Neural crest cell (in vitro differentiated cells): ENCODE data around the gene ZGRF1. TPM values are rescaled to one million over a fixed set of nuclear protein-coding genes. Genes with fewer than 3 reads are reported as not detected.

ENCODE experiments used
- DNase-seq: peaks from one replicate; pipeline ENCODE4 v3.0.0; 2021; ENCODE audit warnings: low read depth, mixed read lengths, low spot score
- H3K27ac Mint-ChIP-seq: one replicate; pipeline ENCODE4 v1.8.0; 2021; ENCODE audit warnings: mild to moderate bottlenecking, mixed read lengths; ENCODE audit not compliant: unreplicated experiment
- H3K27me3 Mint-ChIP-seq: 2 replicates; pipeline ENCODE4 v1.8.0; 2021; ENCODE audit warnings: low read depth, mild to moderate bottlenecking, mixed read lengths
- H3K36me3 Mint-ChIP-seq: 2 replicates; pipeline ENCODE4 v1.8.0; 2021; ENCODE audit warnings: low read depth, mild to moderate bottlenecking, mixed read lengths
- H3K4me1 Mint-ChIP-seq: 2 replicates; pipeline ENCODE4 v1.8.0; 2021; ENCODE audit warnings: mixed read lengths
- H3K4me3 Mint-ChIP-seq: one replicate; pipeline ENCODE4 v1.8.0; 2021; ENCODE audit warnings: mild to moderate bottlenecking, mixed read lengths
- H3K9me3 Mint-ChIP-seq: 2 replicates; pipeline ENCODE4 v1.8.0; 2021; ENCODE audit warnings: mixed read lengths
- total RNA-seq: library from RNA; stranded (reverse); gene quantifications from 2 replicates; pipeline ENCODE4 v1.2.1, GENCODE V29; 2021
- TF ChIP-seq, protein P1 (sequence below): fragments of 200-600 bp; sonication (generic); conservative IDR thresholded peaks from 2 replicates; pipeline ENCODE4 v1.5.0; 2021; ENCODE audit warnings: antibody characterized with exemption, mild to moderate bottlenecking

Gene ZGRF1
- total RNA-seq, 1 donor from 2014 or later = 36.0 TPM

DNA sequence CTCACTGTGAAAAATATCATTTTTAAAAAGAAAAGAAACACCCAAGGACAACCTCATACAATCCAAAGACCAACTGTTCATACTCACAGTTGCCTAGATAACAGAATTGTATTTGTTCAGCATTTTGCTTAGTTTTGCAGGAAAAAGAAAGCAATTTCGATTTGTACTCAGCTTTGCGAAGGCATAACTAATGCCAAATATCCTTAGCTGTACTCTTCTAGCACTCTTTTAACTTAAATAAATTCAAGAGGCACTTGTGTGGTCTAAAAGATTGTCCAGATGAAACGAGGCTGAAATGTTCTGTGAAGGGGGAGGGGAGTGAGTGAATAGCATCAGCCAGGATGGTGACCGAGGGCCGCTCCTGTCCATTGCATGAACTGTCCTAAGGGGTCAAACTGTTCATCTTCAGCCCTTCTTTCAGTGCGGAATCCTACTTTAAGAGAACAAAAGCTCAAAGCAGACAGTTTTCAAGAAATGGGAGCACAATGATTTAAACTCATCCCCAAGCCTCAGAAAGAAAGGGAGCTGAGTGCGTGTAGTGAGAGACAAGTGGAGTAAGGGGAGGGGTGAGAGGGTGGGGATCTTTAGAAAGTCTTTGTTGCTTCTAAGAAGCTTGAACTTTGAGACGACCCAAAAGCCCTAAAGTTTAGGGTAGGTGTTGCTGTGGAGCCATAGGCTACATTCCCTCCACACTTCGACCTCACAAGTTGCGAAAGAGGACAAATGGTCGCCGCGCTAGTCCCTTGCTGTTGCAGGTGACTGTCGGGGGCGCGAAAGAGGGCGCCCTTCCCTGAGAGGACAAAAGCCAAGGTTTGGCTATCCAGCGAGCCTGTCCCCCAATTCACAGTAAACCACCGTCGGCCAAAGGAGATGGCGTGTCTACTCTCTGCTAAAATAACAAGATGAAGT is 116.8 kb downstream of the ZGRF1 start:
- TF ChIP-seq, protein P1, sequence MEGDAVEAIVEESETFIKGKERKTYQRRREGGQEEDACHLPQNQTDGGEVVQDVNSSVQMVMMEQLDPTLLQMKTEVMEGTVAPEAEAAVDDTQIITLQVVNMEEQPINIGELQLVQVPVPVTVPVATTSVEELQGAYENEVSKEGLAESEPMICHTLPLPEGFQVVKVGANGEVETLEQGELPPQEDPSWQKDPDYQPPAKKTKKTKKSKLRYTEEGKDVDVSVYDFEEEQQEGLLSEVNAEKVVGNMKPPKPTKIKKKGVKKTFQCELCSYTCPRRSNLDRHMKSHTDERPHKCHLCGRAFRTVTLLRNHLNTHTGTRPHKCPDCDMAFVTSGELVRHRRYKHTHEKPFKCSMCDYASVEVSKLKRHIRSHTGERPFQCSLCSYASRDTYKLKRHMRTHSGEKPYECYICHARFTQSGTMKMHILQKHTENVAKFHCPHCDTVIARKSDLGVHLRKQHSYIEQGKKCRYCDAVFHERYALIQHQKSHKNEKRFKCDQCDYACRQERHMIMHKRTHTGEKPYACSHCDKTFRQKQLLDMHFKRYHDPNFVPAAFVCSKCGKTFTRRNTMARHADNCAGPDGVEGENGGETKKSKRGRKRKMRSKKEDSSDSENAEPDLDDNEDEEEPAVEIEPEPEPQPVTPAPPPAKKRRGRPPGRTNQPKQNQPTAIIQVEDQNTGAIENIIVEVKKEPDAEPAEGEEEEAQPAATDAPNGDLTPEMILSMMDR = no peak
- no peak overlapping the region for H3K27ac Mint-ChIP-seq
- peaks cover 67% of the 10 kb centered on the region for H3K4me1 Mint-ChIP-seq
- no peaks in the 10 kb centered on the region for H3K36me3 Mint-ChIP-seq
- H3K9me3 Mint-ChIP-seq = no peaks in the 10 kb centered on the region
- H3K4me3 Mint-ChIP-seq = peak overlapping the region; percentile 66
- peaks cover 99% of the 10 kb centered on the region for H3K27me3 Mint-ChIP-seq
- peak; percentile 8 for DNase-seq

DNA sequence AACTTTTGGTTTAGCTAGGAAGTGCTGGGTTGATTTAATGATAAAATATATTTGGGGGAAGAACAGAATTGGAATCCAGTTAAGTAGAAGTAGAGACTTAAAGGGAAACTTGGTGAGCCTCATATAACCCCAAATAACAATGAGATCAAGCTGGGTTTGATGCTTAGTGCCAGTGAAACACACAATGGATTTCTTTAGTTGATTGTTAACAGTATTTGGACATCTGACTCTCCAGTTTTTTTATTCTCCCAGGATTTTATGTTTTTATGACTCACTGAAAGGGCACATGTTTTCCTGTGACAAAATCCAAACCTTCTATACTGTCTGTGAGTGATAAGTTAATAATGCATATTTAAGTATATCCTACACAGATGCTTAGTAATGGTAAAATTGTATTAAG is 118.0 kb downstream of the ZGRF1 start:
- peaks cover 76% of the 10 kb centered on the region for H3K4me1 Mint-ChIP-seq
- peaks cover 99% of the 10 kb centered on the region for H3K27me3 Mint-ChIP-seq
- H3K9me3 Mint-ChIP-seq = no peaks in the 10 kb centered on the region
- no peaks in the 10 kb centered on the region for H3K36me3 Mint-ChIP-seq
- H3K27ac Mint-ChIP-seq = no peak overlapping the region
- H3K4me3 Mint-ChIP-seq = no peak overlapping the region
- DNase-seq = no peak
- TF ChIP-seq, protein P1 = no peak

DNA sequence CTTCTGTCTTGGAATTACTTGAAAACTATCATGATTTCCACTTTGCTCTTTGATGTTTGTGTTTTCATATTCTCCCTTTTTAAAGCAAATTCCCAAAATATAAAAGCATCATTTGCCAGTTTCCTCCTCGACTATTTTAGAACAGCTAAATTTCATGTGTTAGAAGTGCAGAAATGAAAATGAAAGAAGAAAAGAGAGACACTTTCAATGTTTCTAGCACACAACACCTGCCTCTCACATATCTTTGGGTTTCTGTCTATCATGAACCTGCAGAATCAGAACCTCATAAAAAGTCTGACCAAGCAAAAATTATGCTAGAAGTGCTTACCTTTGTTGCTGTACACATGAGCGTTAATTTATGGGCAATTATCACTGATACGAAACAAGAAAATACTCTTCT is 118.8 kb downstream of the ZGRF1 start:
- TF ChIP-seq, protein P1 = no peak
- Mint-ChIP-seq H3K27me3 (peaks cover 98% of the 10 kb centered on the region), H3K4me3 (peak overlapping the region; percentile 74), H3K27ac (no peak overlapping the region), H3K36me3 (no peaks in the 10 kb centered on the region), H3K9me3 (no peaks in the 10 kb centered on the region), H3K4me1 (peaks cover 70% of the 10 kb centered on the region)
- DNase-seq = no peak

DNA sequence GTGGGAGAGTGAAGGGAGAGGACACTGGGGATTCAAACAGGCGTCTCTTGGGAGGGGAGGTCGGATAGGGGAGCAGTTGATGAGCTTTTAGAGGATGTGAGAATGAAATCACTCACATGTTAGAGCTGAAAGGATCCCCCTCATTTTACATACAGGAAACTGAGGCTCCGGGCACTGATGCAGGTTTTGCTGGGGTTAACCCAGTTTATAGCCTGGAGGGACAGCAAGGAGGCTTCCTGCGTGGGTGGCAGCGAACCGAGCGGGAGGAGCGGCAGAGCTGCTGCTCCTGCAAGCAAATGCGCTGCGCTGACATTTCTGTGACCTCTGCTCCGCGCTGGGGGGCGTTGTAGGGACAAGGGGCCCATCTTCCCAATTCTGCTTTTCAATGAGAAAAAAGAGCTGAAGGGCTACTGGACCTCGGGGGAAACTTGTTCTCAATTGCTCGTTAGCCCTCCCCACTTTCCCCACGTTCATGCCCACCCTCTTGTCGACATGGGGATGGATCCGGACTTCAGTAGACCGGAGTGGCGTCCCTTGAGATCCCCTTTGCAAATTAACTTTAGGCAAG is 119.6 kb downstream of the ZGRF1 start:
- H3K36me3 Mint-ChIP-seq = no peaks in the 10 kb centered on the region
- peak; percentile 19 for DNase-seq
- peaks cover 98% of the 10 kb centered on the region for H3K27me3 Mint-ChIP-seq
- TF ChIP-seq, protein P1 = no peak
- H3K27ac Mint-ChIP-seq = no peak overlapping the region
- peak overlapping the region; percentile 74 for H3K4me3 Mint-ChIP-seq
- no peaks in the 10 kb centered on the region for H3K9me3 Mint-ChIP-seq
- peaks cover 63% of the 10 kb centered on the region for H3K4me1 Mint-ChIP-seq

DNA sequence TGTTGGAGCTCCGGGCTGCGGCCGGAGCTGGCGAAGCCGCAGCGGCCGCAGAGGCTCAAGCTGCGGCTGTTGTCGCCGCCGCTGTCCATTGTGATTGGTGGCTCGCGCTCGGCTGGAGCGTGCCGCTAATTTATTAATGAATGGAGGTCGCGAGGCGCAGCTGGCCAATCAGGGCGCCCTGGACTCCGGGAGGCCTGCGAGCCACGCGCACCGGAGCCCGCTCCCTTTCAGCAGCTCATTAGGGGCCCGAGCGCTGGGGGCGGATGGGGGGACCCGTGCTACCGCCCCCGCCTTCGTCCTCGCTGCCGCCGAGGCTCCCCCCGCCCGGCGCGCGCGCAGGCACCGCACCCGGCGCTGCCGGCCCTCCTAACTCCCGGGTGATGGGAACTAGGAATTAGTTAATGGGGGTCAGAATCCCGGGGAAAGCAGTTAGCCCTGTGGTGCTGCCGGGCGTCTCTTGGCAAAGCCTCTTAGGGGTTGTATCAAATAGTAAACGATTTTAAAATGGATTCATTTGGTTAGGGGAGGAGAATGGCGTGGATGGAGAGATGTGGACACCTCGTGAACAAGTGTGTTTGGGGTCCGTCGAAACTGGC is 120.1 kb downstream of the ZGRF1 start:
- TF ChIP-seq, protein P1 = no peak
- Mint-ChIP-seq H3K4me3 (peak overlapping the region; percentile 85), H3K27me3 (peaks cover 98% of the 10 kb centered on the region), H3K9me3 (no peaks in the 10 kb centered on the region), H3K4me1 (peaks cover 60% of the 10 kb centered on the region), H3K27ac (no peak overlapping the region), H3K36me3 (no peaks in the 10 kb centered on the region)
- peak; percentile 71 for DNase-seq
